Caco-2 (cell line): ENCODE data around the gene SCYL1. TPM values are rescaled to one million over a fixed set of nuclear protein-coding genes. Genes with fewer than 3 reads are reported as not detected.

ENCODE experiments used
- BruUV-seq: library from RNA; stranded (reverse); fragments of 400-500 nt; replicated peaks from 2 replicates; lab custom pipeline; 2021; lab: Mats Ljungman, UMichigan
- CTCF ChIA-PET: fragments of 300-600 bp; sonication (Branson Sonifier 250); formaldehyde crosslinking; loops from one replicate; lab custom pipeline; 2022; ENCODE audit warnings: antibody characterized with exemption; lab: Charles Lee
- POLR2A ChIA-PET: fragments of 300-600 bp; sonication (Branson Sonifier 250); formaldehyde crosslinking; loops from one replicate; lab custom pipeline; 2022; ENCODE audit warnings: antibody characterized with exemption; lab: Charles Lee
- DNase-seq, 2 experiments: peaks; one replicate each; pipeline versions ENCODE4 v3.0.0 to v3.0.0-alpha.2; 2020 to 2022
- H3K27me3 ChIP-seq: replicated peaks from 2 replicates; pipeline ENCODE4 v1.6.0; 2011; ENCODE audit warnings: low read length; ENCODE audit not compliant: control insufficient read depth, insufficient read depth
- H3K36me3 ChIP-seq: 2 replicates; pipeline ENCODE4 v1.5.1; 2011; ENCODE audit warnings: low read length; ENCODE audit not compliant: control insufficient read depth, insufficient read depth
- H3K4me1 ChIP-seq: fragments of 250-450 bp; sonication (Bioruptor Pico); 2 replicates; pipeline ENCODE4 v1.5.1; 2020; ENCODE audit warnings: mild to moderate bottlenecking
- H3K4me3 ChIP-seq: 2 replicates; pipeline ENCODE4 v1.5.1; 2011; ENCODE audit warnings: low read depth, mild to moderate bottlenecking, control low read depth, low read length
- H3K9me3 ChIP-seq: fragments of 250-450 bp; sonication (Bioruptor Pico); 2 replicates; pipeline ENCODE4 v1.5.1; 2020; ENCODE audit warnings: mild to moderate bottlenecking, moderate library complexity
- H3K27ac Mint-ChIP-seq: one replicate; pipeline ENCODE4 v1.8.0; 2022; ENCODE audit warnings: mixed read lengths; ENCODE audit not compliant: unreplicated experiment
- H3K27me3 Mint-ChIP-seq: one replicate; pipeline ENCODE4 v1.8.0; 2022; ENCODE audit warnings: mixed read lengths; ENCODE audit not compliant: insufficient read depth, unreplicated experiment
- H3K36me3 Mint-ChIP-seq: one replicate; pipeline ENCODE4 v1.8.0; 2022; ENCODE audit warnings: mild to moderate bottlenecking, mixed read lengths; ENCODE audit not compliant: insufficient read depth, unreplicated experiment
- H3K4me1 Mint-ChIP-seq: one replicate; pipeline ENCODE4 v1.8.0; 2022; ENCODE audit warnings: low read depth, mixed read lengths; ENCODE audit not compliant: unreplicated experiment
- H3K4me3 Mint-ChIP-seq: one replicate; pipeline ENCODE4 v1.8.0; 2022; ENCODE audit warnings: mild to moderate bottlenecking, moderate library complexity, mixed read lengths; ENCODE audit not compliant: unreplicated experiment
- H3K9me3 Mint-ChIP-seq: one replicate; pipeline ENCODE4 v1.8.0; 2022; ENCODE audit warnings: mixed read lengths; ENCODE audit not compliant: unreplicated experiment
- intact Hi-C: fragments of 100-400 bp; cut with micrococcal nuclease; formaldehyde crosslinking; loops from one replicate; pipeline ENCODE4 v1.10.0; 2022; ENCODE audit not compliant: unreplicated experiment
- total RNA-seq: library from RNA; stranded (reverse); gene quantifications from 2 replicates; pipeline ENCODE4 v1.2.3, GENCODE V29; 2022
- TF ChIP-seq, protein P1 (sequence below), 2 experiments: fragments of 200-600 bp in 1 of 2; IDR thresholded peaks; 1 replicate in 1 of 2; 2 replicates in 1 of 2; pipeline versions ENCODE4 v1.5.1 to v1.8.0; 2011 to 2022; ENCODE audit warnings: antibody characterized with exemption in 1 of 2, control low read depth in 1 of 2, inconsistent platforms in 1 of 2, low read depth in 1 of 2, low read length in 1 of 2, mild to moderate bottlenecking in 1 of 2, moderate library complexity in 1 of 2; ENCODE audit not compliant: insufficient read depth in 1 of 2, severe bottlenecking in 1 of 2, unreplicated experiment in 1 of 2

The SCYL1 gene
- total RNA-seq, 1 experiment from 2014 or later: 123 TPM

- peak overlapping the region; percentile 75 for H3K4me3 Mint-ChIP-seq
- peaks cover 54% of the 10 kb centered on the region for H3K4me1 Mint-ChIP-seq
- H3K27me3 Mint-ChIP-seq: no peaks in the 10 kb centered on the region
- DNase-seq: peak; percentile 59 to 77
- Histone ChIP-seq H3K4me3 (no peak overlapping the region), H3K27me3 (no peaks in the 10 kb centered on the region), H3K9me3 (no peaks in the 10 kb centered on the region), H3K4me1 (peaks cover 71% of the 10 kb centered on the region), H3K36me3 (no peaks in the 10 kb centered on the region; the same call in 1 of the 2 replicates)
- no TSS peak for BruUV-seq
- H3K36me3 Mint-ChIP-seq: peaks cover 35% of the 10 kb centered on the region
- CTCF ChIA-PET: no interaction called here
- POLR2A ChIA-PET: no interaction called here
- intact Hi-C loops: no loop called here
- TF ChIP-seq, protein P1, sequence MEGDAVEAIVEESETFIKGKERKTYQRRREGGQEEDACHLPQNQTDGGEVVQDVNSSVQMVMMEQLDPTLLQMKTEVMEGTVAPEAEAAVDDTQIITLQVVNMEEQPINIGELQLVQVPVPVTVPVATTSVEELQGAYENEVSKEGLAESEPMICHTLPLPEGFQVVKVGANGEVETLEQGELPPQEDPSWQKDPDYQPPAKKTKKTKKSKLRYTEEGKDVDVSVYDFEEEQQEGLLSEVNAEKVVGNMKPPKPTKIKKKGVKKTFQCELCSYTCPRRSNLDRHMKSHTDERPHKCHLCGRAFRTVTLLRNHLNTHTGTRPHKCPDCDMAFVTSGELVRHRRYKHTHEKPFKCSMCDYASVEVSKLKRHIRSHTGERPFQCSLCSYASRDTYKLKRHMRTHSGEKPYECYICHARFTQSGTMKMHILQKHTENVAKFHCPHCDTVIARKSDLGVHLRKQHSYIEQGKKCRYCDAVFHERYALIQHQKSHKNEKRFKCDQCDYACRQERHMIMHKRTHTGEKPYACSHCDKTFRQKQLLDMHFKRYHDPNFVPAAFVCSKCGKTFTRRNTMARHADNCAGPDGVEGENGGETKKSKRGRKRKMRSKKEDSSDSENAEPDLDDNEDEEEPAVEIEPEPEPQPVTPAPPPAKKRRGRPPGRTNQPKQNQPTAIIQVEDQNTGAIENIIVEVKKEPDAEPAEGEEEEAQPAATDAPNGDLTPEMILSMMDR (IDR thresholded peaks at IDR 0.05; ENCODE audit: insufficient read depth in 1 of 2, low read depth in 1 of 2, low read length in 1 of 2, severe bottlenecking in 1 of 2, unreplicated experiment in 1 of 2): no peak
- H3K27ac Mint-ChIP-seq: peak overlapping the region; percentile 61
- no peaks in the 10 kb centered on the region for H3K9me3 Mint-ChIP-seq
Measured at GRCh38 chr11:65555693-65556231, 30.9 kb downstream of the SCYL1 start.

DNA sequence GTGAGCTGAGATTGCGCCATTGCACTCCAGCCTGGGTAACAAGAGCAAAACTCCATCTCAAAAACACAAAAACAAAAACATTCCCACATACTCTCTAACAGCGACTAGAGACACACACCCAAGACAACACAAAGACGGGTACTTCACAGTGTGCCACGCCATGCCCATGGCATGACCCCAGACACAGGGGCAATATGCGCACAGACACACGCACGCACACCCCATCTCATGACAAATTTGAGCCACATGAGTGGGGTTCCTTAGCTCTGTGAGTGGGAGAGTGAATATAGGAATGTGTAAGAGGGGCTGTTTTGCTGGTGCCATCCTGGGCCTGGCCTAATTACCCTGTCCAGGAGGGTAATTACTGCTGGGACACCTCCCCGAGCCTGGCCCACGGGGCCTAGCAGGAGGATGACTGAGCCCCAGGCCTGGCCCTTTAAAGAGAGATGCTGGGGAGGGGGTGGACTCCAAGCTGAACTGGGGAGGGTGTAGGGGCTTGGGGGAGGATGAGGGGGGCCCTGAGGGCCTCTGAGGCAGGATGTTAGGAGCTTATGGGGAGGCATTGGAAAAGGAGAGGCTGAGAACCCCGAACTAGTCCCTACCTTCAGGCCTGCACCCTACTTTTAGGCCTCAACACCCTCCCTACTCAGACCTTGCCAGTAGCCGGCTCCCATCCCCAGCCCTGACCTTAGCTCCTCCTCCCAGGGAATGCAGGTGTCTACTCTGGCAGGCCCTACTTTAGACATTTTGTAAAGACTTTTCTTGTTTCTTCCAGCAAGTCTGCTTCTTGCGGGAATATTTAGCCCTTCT, 31.8 kb downstream of the SCYL1 start:
- H3K9me3 ChIP-seq: no peaks in the 10 kb centered on the region
- H3K36me3 ChIP-seq: no peaks in the 10 kb centered on the region; the same call in 1 of the 2 replicates
- ChIA-PET POLR2A (interaction anchor here (0.9 to 1.4 kb wide), 2 partner anchors 14 to 35 kb away, joined by 3 to 7 read pairs; partner anchors contain the start of gene ZNRD2), CTCF (interaction anchor here (1.3 to 1.7 kb wide), 3 partner anchors 14 to 16 kb away, joined by 6 to 9 read pairs (median 9); partner anchors contain the start of genes FAM89B and ZNRD2)
- peak in 1 of 2 experiments; percentile 51 for DNase-seq
- peaks cover 47% of the 10 kb centered on the region for H3K4me1 Mint-ChIP-seq
- H3K27ac Mint-ChIP-seq: peak overlapping the region; percentile 61
- peak overlapping the region; percentile 75 for H3K4me3 Mint-ChIP-seq
- H3K4me1 ChIP-seq: peaks cover 68% of the 10 kb centered on the region
- no peaks in the 10 kb centered on the region for H3K27me3 ChIP-seq
- peak overlapping the region; percentile 70 for H3K4me3 ChIP-seq
- no peaks in the 10 kb centered on the region for H3K27me3 Mint-ChIP-seq
- intact Hi-C loops: no loop called here
- TF ChIP-seq, protein P1 (IDR thresholded peaks at IDR 0.05; ENCODE audit: insufficient read depth in 1 of 2, low read depth in 1 of 2, low read length in 1 of 2, severe bottlenecking in 1 of 2, unreplicated experiment in 1 of 2): no peak
- TSS peak; percentile 28 for BruUV-seq
- H3K9me3 Mint-ChIP-seq: no peaks in the 10 kb centered on the region
- peaks cover 26% of the 10 kb centered on the region for H3K36me3 Mint-ChIP-seq

DNA sequence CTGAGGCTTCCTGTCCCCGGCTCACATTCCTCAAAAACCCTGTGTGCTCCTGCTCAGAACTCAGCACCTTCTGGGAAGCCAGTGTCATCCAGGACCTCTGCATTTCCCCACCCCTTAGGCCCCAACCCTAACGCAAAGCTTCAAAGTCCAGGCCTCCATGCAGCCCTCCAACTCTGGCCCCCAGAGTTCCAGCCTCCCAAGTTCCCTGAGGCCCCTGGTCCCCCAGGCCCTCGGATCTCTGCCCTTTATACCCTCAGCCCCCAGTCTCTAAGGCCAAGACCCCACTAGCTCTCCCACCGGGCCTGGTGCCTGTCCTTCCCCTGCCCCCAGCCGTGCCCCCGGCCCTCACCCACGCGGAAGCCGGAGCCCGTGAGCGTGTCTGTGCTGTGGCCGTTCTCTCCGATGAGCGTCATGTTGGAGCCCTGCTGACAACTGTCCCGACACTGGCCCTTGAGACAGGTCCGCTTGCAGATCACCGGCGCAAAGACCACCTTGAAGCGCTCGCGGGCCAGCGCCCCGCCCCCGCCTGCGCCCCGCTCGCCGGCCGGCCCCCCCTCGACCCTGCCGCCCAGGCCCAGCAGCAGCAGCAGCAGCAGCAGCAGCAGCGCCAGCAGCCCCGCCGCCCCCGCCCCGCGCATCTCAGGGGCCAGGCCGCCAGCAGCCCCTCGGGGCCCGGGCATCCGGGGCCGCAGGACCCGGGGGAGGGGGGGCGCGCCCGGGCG, 32.6 kb downstream of the SCYL1 start:
- ChIA-PET POLR2A (interaction anchor here (0.9 to 1.4 kb wide), 2 partner anchors 13 to 35 kb away, joined by 3 to 7 read pairs; partner anchors contain the start of gene ZNRD2), CTCF (interaction anchor here (0.6 to 1.7 kb wide), 4 partner anchors 13 to 23 kb away, joined by 3 to 9 read pairs (median 8); partner anchors contain the start of genes FAM89B and ZNRD2)
- no peaks in the 10 kb centered on the region for H3K27me3 ChIP-seq
- no TSS peak for BruUV-seq
- H3K4me3 ChIP-seq: peak overlapping the region; percentile 70
- no peaks in the 10 kb centered on the region for H3K9me3 ChIP-seq
- H3K9me3 Mint-ChIP-seq: no peaks in the 10 kb centered on the region
- no peak for DNase-seq
- H3K4me1 Mint-ChIP-seq: peaks cover 46% of the 10 kb centered on the region
- TF ChIP-seq, protein P1 (IDR thresholded peaks at IDR 0.05; ENCODE audit: insufficient read depth in 1 of 2, low read depth in 1 of 2, low read length in 1 of 2, severe bottlenecking in 1 of 2, unreplicated experiment in 1 of 2): no peak
- H3K27ac Mint-ChIP-seq: peak overlapping the region; percentile 61
- peaks cover 19% of the 10 kb centered on the region for H3K36me3 Mint-ChIP-seq
- peaks cover 61% of the 10 kb centered on the region for H3K4me1 ChIP-seq
- intact Hi-C loops: loop anchor here (1.0 kb wide), 1 partner anchor 13 kb away; the partner anchor contains the start of gene ZNRD2
- peak overlapping the region; percentile 75 for H3K4me3 Mint-ChIP-seq
- H3K27me3 Mint-ChIP-seq: no peaks in the 10 kb centered on the region
- no peaks in the 10 kb centered on the region; the same call in 1 of the 2 replicates for H3K36me3 ChIP-seq
